B cell (primary cell): ENCODE results near the gene BRMS1. TPM values are rescaled to one million over a fixed set of nuclear protein-coding genes. Genes with fewer than 3 reads are reported as not detected.

ENCODE experiments used
- ATAC-seq: fragments of 200-7000 bp; cut with Tn5 transposase; one replicate; pipeline ENCODE4 v1.10.0; 2021; ENCODE audit warnings: low read depth, mild to moderate bottlenecking, moderate number of reproducible peaks, moderate library complexity
- CTCF ChIA-PET: fragments of 350-600 bp; sonication (Branson Sonifier 250); formaldehyde crosslinking; loops from one replicate; lab custom pipeline; 2021; ENCODE audit warnings: antibody characterized with exemption, inconsistent platforms; lab: Charles Lee
- POLR2A ChIA-PET: fragments of 350-600 bp; sonication (Branson Sonifier 250); formaldehyde crosslinking; loops from one replicate; lab custom pipeline; 2021; ENCODE audit warnings: antibody characterized with exemption; lab: Charles Lee
- DNase-seq: peaks from one replicate; pipeline ENCODE4 v3.0.0; 2013
- H2AFZ ChIP-seq: 2 replicates; pipeline ENCODE4 v1.6.1; 2012; ENCODE audit warnings: mild to moderate bottlenecking, low read depth, low read length; ENCODE audit not compliant: insufficient read depth, poor library complexity, severe bottlenecking
- H3K27ac ChIP-seq, 2 donors: 1 replicate in 1 of 2; 2 replicates in 1 of 2; pipeline ENCODE4 v1.5.1; 2012 to 2013; ENCODE audit warnings: low read length in 2 of 2, mild to moderate bottlenecking in 2 of 2, moderate library complexity in 1 of 2
- H3K27me3 ChIP-seq, 4 experiments: fragments of 200-600 bp in 1 of 4; sonication (generic) in 1 of 4; replicated peaks in 1 of 4; 1 replicate in 2 of 4; 2 replicates in 2 of 4; pipeline versions ENCODE4 v1.6.1 to v1.7.0; 2013 to 2016; ENCODE audit warnings: low read length in 3 of 4, mild to moderate bottlenecking in 2 of 4, mixed read lengths in 1 of 4, moderate library complexity in 1 of 4; ENCODE audit not compliant: insufficient read depth in 4 of 4, control insufficient read depth in 3 of 4; ENCODE audit errors: control extremely low read depth in 1 of 4
- H3K36me3 ChIP-seq, 2 experiments: replicated peaks in 1 of 2; 1 replicate in 1 of 2; 2 replicates in 1 of 2; pipeline versions ENCODE4 v1.6.1 to v1.7.1; 2013; ENCODE audit warnings: low read length in 1 of 2; ENCODE audit not compliant: insufficient read depth in 2 of 2, control insufficient read depth in 1 of 2; ENCODE audit errors: control extremely low read depth in 1 of 2, extremely low read depth in 1 of 2
- H3K4me1 ChIP-seq, 2 donors: fragments of 200-600 bp in 1 of 2; sonication (generic) in 1 of 2; 1 replicate in 1 of 2; 2 replicates in 1 of 2; pipeline versions ENCODE4 v1.5.1 to v1.6.1; 2013 to 2017; ENCODE audit warnings: low read length in 2 of 2; ENCODE audit not compliant: control insufficient read depth in 2 of 2, insufficient read depth in 2 of 2
- H3K4me2 ChIP-seq: replicated peaks from 2 replicates; pipeline ENCODE3; 2012; ENCODE audit warnings: mild to moderate bottlenecking, low read depth, low read length; ENCODE audit not compliant: poor library complexity, severe bottlenecking
- H3K4me3 ChIP-seq, 5 experiments: fragments of 200-600 bp in 1 of 5; sonication (generic) in 1 of 5; 1 replicate in 3 of 5; 2 replicates in 2 of 5; pipeline versions ENCODE4 v1.5.1 to v1.7.0; 2011 to 2016; ENCODE audit warnings: low read length in 4 of 5, mild to moderate bottlenecking in 4 of 5, low read depth in 2 of 5, control low read depth in 1 of 5, moderate library complexity in 1 of 5; ENCODE audit not compliant: insufficient read depth in 1 of 5; ENCODE audit errors: control extremely low read depth in 1 of 5, extremely low read depth in 1 of 5
- H3K79me2 ChIP-seq: fragments of 200-600 bp; sonication (generic); one replicate; pipeline ENCODE4 v1.6.0; 2016; ENCODE audit warnings: low read length; ENCODE audit not compliant: control insufficient read depth, insufficient read depth
- H3K9ac ChIP-seq: fragments of 200-600 bp; sonication (generic); 2 replicates; pipeline ENCODE4 v1.6.1; 2017; ENCODE audit warnings: mild to moderate bottlenecking, low read length, moderate library complexity
- H3K9me3 ChIP-seq, 3 donors: one replicate each; pipeline versions ENCODE4 v1.6.1 to v1.7.1; 2013; ENCODE audit warnings: low read length in 2 of 3; ENCODE audit not compliant: control insufficient read depth in 2 of 3, insufficient read depth in 1 of 3; ENCODE audit errors: control extremely low read depth in 1 of 3
- H4K20me1 ChIP-seq: 2 replicates; pipeline ENCODE4 v1.6.0; 2012; ENCODE audit warnings: mild to moderate bottlenecking, low read length; ENCODE audit not compliant: insufficient read depth, control insufficient read depth, poor library complexity, severe bottlenecking
- H3K27ac Mint-ChIP-seq: one replicate; pipeline ENCODE4 v1.8.0; 2021; ENCODE audit warnings: mixed read lengths
- H3K27me3 Mint-ChIP-seq: one replicate; pipeline ENCODE4 v1.8.0; 2021; ENCODE audit warnings: mixed read lengths
- H3K4me1 Mint-ChIP-seq: one replicate; pipeline ENCODE4 v1.8.0; 2021; ENCODE audit warnings: mixed read lengths
- H3K4me3 Mint-ChIP-seq: one replicate; pipeline ENCODE4 v1.8.0; 2021; ENCODE audit warnings: mixed read lengths
- H3K9me3 Mint-ChIP-seq: one replicate; pipeline ENCODE4 v1.8.0; 2022; ENCODE audit warnings: mixed read lengths; ENCODE audit not compliant: insufficient read depth
- WGBS: methylation state at CpG from one replicate; pipeline ENCODE4 v1.1.5; 2013; ENCODE audit warnings: missing lambda C conversion rate; ENCODE audit not compliant: insufficient coverage; 5-methylcytosine and 5-hydroxymethylcytosine counted together
- intact Hi-C: fragments of 100-400 bp; cut with micrococcal nuclease; formaldehyde crosslinking; loops from one replicate; pipeline ENCODE4 v1.10.0; 2022
- polyA plus RNA-seq: library from polyadenylated mRNA; depleted of rRNA; stranded (reverse); fragments of >200 nt; gene quantifications from 2 replicates; pipeline ENCODE4 v1.2.3, GENCODE V29; 2012
- total RNA-seq, 2 donors: library from RNA; stranded (reverse); fragments of 120-200 nt in 1 of 2; gene quantifications; 1 replicate in 1 of 2; 2 replicates in 1 of 2; pipeline versions ENCODE4 v1.2.3 to v1.2.4, GENCODE V29; 2013 to 2022
- TF ChIP-seq, protein P1 (sequence below): fragments of 200-600 bp; IDR thresholded peaks from one replicate; pipeline ENCODE4 v1.8.0; 2022; ENCODE audit warnings: antibody characterized with exemption, mild to moderate bottlenecking

BRMS1 gene
- total and polyA plus RNA-seq, 2 donors (not counting 1 experiment from before 2014, with no cell fraction given) = 51.2 to 58.3 TPM

DNA sequence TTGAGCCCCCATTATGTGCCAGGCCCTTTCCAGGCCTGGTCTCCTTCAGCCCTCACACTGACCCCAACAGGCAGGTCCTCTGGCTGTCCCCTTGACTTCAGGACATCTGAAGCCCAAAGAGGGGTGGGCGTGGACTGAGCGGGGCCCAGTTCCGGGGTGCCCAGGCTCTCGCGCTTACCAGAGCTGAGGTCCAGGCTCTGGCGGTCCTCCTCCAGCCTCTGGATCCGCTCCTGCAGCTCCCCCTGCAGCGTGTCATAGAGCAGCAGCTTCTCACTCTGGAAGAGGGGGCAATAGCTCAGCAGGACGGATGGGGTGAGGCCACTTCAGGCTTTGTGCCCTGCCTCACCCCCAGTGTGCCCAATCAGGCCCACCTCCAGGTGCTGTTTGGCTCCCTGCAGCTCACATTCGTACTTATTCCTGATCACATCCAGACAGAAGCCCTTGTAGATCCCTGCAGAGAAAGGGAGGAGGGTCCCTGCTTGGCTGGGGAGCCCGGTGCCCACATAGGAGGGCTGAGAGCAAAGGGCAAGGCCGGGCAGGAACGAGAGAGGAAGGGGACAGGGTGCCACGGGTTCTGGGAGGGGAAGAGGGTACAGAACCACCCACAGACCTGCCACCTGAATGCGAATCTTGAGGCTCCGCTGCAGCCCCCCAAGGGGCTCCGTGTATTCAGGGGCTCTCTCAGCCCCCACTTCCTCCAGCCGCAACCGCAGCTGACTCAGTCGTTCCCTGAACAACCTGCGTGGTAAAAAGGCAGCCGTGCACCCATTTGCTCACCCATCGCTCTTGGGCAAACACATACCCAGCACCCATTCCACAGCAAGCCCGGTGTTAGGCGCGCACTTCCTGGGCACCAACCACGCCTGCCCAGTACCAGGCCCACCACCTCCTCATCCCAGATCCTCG lies 4.1 kb downstream of the BRMS1 start:
- intact Hi-C loops = no loop called here
- Histone ChIP-seq H3K27me3 (peaks cover 0 to 9% (median 3%) of the 10 kb centered on the region in 4 experiments), H3K4me3 (no peak overlapping the region), H3K4me2 (no peak overlapping the region), H3K36me3 (peaks cover 0 to 49% of the 10 kb centered on the region in 2 experiments), H3K27ac (no peak overlapping the region), H3K9me3 (no peaks in the 10 kb centered on the region), H2AFZ (no peak overlapping the region), H3K4me1 (peaks cover 22 to 40% of the 10 kb centered on the region in 2 donors), H3K9ac (no peak overlapping the region), H4K20me1 (peaks cover 53% of the 10 kb centered on the region), H3K79me2 (peaks cover 31% of the 10 kb centered on the region)
- Mint-ChIP-seq H3K9me3 (no peaks in the 10 kb centered on the region), H3K27ac (no peak overlapping the region), H3K4me3 (no peak overlapping the region), H3K4me1 (peaks cover 45% of the 10 kb centered on the region), H3K27me3 (no peaks in the 10 kb centered on the region)
- POLR2A ChIA-PET = no interaction called here
- TF ChIP-seq, protein P1, sequence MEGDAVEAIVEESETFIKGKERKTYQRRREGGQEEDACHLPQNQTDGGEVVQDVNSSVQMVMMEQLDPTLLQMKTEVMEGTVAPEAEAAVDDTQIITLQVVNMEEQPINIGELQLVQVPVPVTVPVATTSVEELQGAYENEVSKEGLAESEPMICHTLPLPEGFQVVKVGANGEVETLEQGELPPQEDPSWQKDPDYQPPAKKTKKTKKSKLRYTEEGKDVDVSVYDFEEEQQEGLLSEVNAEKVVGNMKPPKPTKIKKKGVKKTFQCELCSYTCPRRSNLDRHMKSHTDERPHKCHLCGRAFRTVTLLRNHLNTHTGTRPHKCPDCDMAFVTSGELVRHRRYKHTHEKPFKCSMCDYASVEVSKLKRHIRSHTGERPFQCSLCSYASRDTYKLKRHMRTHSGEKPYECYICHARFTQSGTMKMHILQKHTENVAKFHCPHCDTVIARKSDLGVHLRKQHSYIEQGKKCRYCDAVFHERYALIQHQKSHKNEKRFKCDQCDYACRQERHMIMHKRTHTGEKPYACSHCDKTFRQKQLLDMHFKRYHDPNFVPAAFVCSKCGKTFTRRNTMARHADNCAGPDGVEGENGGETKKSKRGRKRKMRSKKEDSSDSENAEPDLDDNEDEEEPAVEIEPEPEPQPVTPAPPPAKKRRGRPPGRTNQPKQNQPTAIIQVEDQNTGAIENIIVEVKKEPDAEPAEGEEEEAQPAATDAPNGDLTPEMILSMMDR = no peak
- DNase-seq (no peak), ATAC-seq (no peak)
- WGBS = 97% methylated on average over 26 of the region's 28 CpGs
- CTCF ChIA-PET = interaction anchor here (1.1 to 3.1 kb wide), 2 partner anchors 11 to 29 kb away, joined by 4 to 13 read pairs; no protein-coding TSS in a partner anchor
